K562 treated with DMSO at 1 percent for 48 hours (cell line): ENCODE results near the gene TAF11L6. TPM values are rescaled to one million over a fixed set of nuclear protein-coding genes. Genes with fewer than 3 reads are reported as not detected.

Experiments used
- total RNA-seq: library from RNA; unstranded; fragments of 300-600 nt; gene quantifications from 2 replicates; pipeline ENCODE4 v1.2.3, GENCODE V29; 2022; ENCODE audit warnings: low replicate concordance; ENCODE audit errors: extremely low read depth

The TAF11L6 gene
- total RNA-seq = not detected in 2 replicates

DNA sequence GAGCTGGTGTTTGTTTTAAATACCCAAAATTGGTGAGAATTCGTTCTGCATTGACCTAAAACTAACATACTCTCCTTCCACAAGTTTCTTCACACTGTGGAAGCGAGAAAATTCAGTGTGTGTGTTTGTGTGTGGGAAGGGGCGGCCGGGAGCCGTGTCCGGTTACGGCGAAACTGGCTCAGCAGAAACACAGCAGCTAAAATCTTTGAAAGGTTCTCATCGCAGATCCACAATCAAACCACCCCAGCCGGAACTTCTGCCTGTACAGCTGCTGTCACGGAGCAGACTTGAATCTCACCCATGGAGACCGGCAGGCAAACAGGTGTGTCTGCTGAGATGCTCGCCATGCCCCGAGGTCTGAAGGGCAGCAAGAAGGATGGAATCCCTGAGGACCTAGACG lies at the start of gene TAF11L6:
Gene TAF11L6, plus strand, starts transcription at position 301 of the 400 bp plus-strand sequence.

DNA sequence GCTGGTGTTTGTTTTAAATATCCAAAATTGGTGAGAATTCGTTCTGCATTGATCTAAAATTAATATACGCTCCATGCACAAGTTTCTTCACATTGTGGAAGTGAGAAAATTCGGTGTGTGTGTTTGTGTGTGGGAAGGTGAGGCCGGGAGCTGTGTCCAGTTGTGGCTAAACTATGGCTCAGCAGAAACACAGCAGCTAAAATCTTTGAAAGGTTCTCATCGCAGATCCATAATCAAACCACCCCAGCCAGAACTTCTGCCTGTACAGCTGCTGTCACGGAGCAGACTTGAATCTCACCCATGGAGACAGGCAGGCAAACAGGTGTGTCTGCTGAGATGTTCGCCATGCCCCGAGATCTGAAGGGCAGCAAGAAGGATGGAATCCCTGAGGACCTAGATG lies 30.5 kb upstream of the TAF11L6 start, which contains the start of gene TAF11L2:
Gene TAF11L2, plus strand, starts transcription at position 301 of the 400 bp plus-strand sequence.

DNA sequence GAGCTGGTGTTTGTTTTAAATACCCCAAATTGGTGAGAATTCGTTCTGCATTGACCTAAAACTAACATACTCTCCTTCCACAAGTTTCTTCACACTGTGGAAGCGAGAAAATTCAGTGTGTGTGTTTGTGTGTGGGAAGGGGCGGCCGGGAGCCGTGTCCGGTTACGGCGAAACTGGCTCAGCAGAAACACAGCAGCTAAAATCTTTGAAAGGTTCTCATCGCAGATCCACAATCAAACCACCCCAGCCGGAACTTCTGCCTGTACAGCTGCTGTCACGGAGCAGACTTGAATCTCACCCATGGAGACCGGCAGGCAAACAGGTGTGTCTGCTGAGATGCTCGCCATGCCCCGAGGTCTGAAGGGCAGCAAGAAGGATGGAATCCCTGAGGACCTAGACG lies 10.4 kb upstream of the TAF11L6 start, which contains the start of gene TAF11L3:
Gene TAF11L3, plus strand, starts transcription at position 301 of the 400 bp plus-strand sequence.

DNA sequence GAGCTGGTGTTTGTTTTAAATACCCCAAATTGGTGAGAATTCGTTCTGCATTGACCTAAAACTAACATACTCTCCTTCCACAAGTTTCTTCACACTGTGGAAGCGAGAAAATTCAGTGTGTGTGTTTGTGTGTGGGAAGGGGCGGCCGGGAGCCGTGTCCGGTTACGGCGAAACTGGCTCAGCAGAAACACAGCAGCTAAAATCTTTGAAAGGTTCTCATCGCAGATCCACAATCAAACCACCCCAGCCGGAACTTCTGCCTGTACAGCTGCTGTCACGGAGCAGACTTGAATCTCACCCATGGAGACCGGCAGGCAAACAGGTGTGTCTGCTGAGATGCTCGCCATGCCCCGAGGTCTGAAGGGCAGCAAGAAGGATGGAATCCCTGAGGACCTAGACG lies 7.0 kb upstream of the TAF11L6 start, which contains the start of gene TAF11L4:
Gene TAF11L4, plus strand, starts transcription at position 301 of the 400 bp plus-strand sequence.

DNA sequence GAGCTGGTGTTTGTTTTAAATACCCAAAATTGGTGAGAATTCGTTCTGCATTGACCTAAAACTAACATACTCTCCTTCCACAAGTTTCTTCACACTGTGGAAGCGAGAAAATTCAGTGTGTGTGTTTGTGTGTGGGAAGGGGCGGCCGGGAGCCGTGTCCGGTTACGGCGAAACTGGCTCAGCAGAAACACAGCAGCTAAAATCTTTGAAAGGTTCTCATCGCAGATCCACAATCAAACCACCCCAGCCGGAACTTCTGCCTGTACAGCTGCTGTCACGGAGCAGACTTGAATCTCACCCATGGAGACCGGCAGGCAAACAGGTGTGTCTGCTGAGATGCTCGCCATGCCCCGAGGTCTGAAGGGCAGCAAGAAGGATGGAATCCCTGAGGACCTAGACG lies 3.5 kb upstream of the TAF11L6 start, which contains the start of gene TAF11L5:
Gene TAF11L5, plus strand, starts transcription at position 301 of the 400 bp plus-strand sequence.

Other genes with a start within 250 kb of the TAF11L6 start
- gene TAF11L2, start 30.4 kb upstream of the TAF11L6 start, total RNA-seq = not detected in 2 replicates
- not detected in 2 replicates for gene TAF11L3, start 10.3 kb upstream of the TAF11L6 start, total RNA-seq
- gene TAF11L4, start 6.9 kb upstream of the TAF11L6 start, total RNA-seq = not detected in 2 replicates
- gene TAF11L5, start 3.4 kb upstream of the TAF11L6 start, total RNA-seq = not detected in 2 replicates
- not detected in 2 replicates for gene TAF11L7, start 57.1 kb downstream of the TAF11L6 start, total RNA-seq
- not detected in 2 replicates for gene TAF11L8, start 62.3 kb downstream of the TAF11L6 start, total RNA-seq
- not detected in 2 replicates for gene TAF11L9, start 65.7 kb downstream of the TAF11L6 start, total RNA-seq
- gene TAF11L10, start 69.2 kb downstream of the TAF11L6 start, total RNA-seq = not detected in 2 replicates
- gene TAF11L11, start 75.5 kb downstream of the TAF11L6 start, total RNA-seq = not detected in 2 replicates
- not detected in 2 replicates for gene TAF11L12, start 81.7 kb downstream of the TAF11L6 start, total RNA-seq
- not detected in 2 replicates for gene TAF11L13, start 103.4 kb downstream of the TAF11L6 start, total RNA-seq
- not detected in 2 replicates for gene TAF11L14, start 105.8 kb downstream of the TAF11L6 start, total RNA-seq